ENCODE data around the gene XPO6.

GRCh38 chr16:28208824-28209223 lies 2.9 kb downstream of the XPO6 start:
- TF ChIP-seq, protein P1, sequence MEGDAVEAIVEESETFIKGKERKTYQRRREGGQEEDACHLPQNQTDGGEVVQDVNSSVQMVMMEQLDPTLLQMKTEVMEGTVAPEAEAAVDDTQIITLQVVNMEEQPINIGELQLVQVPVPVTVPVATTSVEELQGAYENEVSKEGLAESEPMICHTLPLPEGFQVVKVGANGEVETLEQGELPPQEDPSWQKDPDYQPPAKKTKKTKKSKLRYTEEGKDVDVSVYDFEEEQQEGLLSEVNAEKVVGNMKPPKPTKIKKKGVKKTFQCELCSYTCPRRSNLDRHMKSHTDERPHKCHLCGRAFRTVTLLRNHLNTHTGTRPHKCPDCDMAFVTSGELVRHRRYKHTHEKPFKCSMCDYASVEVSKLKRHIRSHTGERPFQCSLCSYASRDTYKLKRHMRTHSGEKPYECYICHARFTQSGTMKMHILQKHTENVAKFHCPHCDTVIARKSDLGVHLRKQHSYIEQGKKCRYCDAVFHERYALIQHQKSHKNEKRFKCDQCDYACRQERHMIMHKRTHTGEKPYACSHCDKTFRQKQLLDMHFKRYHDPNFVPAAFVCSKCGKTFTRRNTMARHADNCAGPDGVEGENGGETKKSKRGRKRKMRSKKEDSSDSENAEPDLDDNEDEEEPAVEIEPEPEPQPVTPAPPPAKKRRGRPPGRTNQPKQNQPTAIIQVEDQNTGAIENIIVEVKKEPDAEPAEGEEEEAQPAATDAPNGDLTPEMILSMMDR (IDR thresholded peaks at IDR 0.05) = no peak
- no peak for TF ChIP-seq POLR2AphosphoS5 (IDR thresholded peaks at IDR 0.05; ENCODE audit: insufficient read depth in 1 of 2, low read depth in 1 of 2)
